ENCODE measurements around the gene PRKCA. TPM values are rescaled to one million over a fixed set of nuclear protein-coding genes. Genes with fewer than 3 reads are reported as not detected.

PRKCA gene
- total RNA-seq, 1 donor from 2014 or later, result 80.1 TPM

DNA sequence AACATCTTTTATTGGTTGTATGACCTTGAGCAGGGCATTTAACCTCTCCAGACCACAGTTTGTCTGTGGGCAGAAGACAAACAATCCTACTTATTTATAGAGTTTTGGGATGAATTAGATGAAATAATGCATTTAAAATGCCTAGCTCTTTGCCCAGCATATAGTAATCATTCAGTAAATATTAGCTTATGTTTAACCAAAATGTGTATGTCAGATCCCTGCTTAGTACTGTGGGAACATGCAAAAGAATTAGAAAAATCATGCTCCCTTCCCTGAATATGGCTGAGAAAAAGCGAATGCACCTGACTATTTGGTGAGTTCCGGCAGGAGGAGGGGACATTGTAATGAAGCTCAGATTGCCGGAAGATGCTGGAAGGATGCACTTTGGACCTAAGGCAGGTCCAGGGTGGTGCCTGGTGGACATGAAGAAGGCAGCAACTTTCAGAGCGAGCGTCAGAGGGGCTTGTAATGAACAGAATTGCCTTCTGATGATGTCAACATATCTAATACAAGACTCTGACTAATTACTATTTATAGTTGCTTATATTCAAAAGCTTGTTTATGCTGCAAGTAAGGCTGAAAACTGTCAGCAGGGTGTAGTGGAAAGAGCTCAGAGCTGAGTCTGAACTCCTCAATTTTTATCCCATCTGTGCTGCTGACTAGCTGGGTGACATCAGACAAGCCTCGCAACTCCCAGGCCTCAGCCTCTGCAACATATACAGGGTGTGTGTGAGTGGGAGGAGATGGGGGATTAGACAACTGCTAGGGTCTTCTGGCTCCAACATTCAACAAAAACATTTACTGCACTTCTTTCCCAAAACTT lies 221.2 kb downstream of the PRKCA start:
- Mint-ChIP-seq H3K4me3 (ENCODE audit: unreplicated experiment) (no peak overlapping the region), H3K4me1 (ENCODE audit: unreplicated experiment) (peaks cover 43% of the 10 kb centered on the region), H3K27ac (ENCODE audit: unreplicated experiment) (no peak overlapping the region), H3K27me3 (ENCODE audit: unreplicated experiment) (no peaks in the 10 kb centered on the region), H3K36me3 (ENCODE audit: unreplicated experiment) (no peaks in the 10 kb centered on the region), H3K9me3 (ENCODE audit: unreplicated experiment) (no peaks in the 10 kb centered on the region)
- DNase-seq (ENCODE audit: extremely low spot score, unreplicated experiment), result no peak
- TF ChIP-seq, protein P1, sequence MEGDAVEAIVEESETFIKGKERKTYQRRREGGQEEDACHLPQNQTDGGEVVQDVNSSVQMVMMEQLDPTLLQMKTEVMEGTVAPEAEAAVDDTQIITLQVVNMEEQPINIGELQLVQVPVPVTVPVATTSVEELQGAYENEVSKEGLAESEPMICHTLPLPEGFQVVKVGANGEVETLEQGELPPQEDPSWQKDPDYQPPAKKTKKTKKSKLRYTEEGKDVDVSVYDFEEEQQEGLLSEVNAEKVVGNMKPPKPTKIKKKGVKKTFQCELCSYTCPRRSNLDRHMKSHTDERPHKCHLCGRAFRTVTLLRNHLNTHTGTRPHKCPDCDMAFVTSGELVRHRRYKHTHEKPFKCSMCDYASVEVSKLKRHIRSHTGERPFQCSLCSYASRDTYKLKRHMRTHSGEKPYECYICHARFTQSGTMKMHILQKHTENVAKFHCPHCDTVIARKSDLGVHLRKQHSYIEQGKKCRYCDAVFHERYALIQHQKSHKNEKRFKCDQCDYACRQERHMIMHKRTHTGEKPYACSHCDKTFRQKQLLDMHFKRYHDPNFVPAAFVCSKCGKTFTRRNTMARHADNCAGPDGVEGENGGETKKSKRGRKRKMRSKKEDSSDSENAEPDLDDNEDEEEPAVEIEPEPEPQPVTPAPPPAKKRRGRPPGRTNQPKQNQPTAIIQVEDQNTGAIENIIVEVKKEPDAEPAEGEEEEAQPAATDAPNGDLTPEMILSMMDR (IDR thresholded peaks at IDR 0.05), result no peak

DNA sequence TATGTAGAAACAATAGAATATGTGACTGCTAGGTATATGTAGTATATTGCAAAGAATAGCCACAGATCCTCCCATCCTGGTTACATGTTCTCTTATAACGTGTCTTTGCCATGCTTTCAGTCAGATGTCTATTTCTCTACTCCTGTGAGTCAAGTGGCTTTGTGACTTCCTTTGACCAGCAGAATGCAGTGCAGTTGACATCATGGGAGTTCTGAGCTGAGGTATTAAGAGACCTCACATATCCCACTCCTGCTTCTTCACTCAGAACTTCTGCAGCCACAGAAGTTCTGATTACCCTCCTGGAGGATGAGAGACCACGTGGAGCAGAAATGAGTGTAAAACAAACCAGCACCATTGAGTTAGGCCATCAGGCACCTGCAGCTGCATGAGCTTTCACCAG lies 222.5 kb downstream of the PRKCA start:
- peak; percentile 17 for DNase-seq (ENCODE audit: extremely low spot score, unreplicated experiment)
- H3K27me3 Mint-ChIP-seq (ENCODE audit: unreplicated experiment), result no peaks in the 10 kb centered on the region
- TF ChIP-seq, protein P1 (IDR thresholded peaks at IDR 0.05), result no peak
- peaks cover 44% of the 10 kb centered on the region for H3K4me1 Mint-ChIP-seq (ENCODE audit: unreplicated experiment)
- no peak overlapping the region for H3K27ac Mint-ChIP-seq (ENCODE audit: unreplicated experiment)
- H3K36me3 Mint-ChIP-seq (ENCODE audit: unreplicated experiment), result no peaks in the 10 kb centered on the region
- H3K4me3 Mint-ChIP-seq (ENCODE audit: unreplicated experiment), result no peak overlapping the region
- H3K9me3 Mint-ChIP-seq (ENCODE audit: unreplicated experiment), result no peaks in the 10 kb centered on the region

DNA sequence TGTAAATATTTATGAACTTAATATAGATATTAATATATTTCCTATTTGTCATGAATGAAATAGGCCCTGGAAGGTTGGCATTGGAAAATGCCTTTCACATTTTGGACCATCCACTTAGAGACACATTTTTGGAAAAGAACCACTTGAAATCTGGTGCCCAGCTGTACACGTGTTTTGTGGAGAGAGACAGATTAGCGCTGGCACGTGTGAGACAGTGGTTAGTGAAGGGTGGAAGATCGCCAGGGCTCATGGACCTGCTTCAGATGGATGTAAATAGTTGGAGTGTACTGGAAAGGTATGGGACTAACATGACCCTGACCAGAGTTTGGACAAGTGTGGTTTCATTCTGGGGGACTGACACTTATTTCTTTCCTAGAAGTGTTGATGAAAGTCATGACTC lies 222.9 kb downstream of the PRKCA start:
- peaks cover 44% of the 10 kb centered on the region for H3K4me1 Mint-ChIP-seq (ENCODE audit: unreplicated experiment)
- no peak overlapping the region for H3K4me3 Mint-ChIP-seq (ENCODE audit: unreplicated experiment)
- no peaks in the 10 kb centered on the region for H3K9me3 Mint-ChIP-seq (ENCODE audit: unreplicated experiment)
- no peak overlapping the region for H3K27ac Mint-ChIP-seq (ENCODE audit: unreplicated experiment)
- TF ChIP-seq, protein P1 (IDR thresholded peaks at IDR 0.05), result no peak
- DNase-seq (ENCODE audit: extremely low spot score, unreplicated experiment), result peak; percentile 32
- H3K36me3 Mint-ChIP-seq (ENCODE audit: unreplicated experiment), result no peaks in the 10 kb centered on the region
- H3K27me3 Mint-ChIP-seq (ENCODE audit: unreplicated experiment), result no peaks in the 10 kb centered on the region

DNA sequence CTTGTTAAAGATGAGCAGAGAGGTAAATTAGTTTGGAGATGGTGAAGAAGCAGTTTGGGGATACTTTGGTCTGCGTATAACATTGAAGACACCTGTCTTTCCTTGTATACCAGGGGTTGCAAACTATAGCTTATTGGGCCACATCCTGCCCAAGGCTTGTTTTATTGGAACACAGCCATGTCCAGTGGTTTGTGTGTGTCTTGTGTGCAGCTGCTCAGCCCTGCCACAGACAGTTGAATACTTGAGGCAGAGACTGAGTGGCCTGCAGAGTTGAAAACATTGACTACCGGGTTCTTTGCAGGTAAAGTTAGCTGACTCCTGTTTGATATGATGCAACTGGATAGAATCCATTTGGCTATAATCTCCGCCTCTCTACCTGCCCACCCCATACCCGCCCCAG lies 224.4 kb downstream of the PRKCA start:
- Mint-ChIP-seq H3K4me3 (ENCODE audit: unreplicated experiment) (no peak overlapping the region), H3K36me3 (ENCODE audit: unreplicated experiment) (no peaks in the 10 kb centered on the region), H3K4me1 (ENCODE audit: unreplicated experiment) (peaks cover 41% of the 10 kb centered on the region), H3K27ac (ENCODE audit: unreplicated experiment) (no peak overlapping the region), H3K27me3 (ENCODE audit: unreplicated experiment) (no peaks in the 10 kb centered on the region), H3K9me3 (ENCODE audit: unreplicated experiment) (no peaks in the 10 kb centered on the region)
- DNase-seq (ENCODE audit: extremely low spot score, unreplicated experiment), result peak; percentile 40
- TF ChIP-seq, protein P1 (IDR thresholded peaks at IDR 0.05), result no peak

DNA sequence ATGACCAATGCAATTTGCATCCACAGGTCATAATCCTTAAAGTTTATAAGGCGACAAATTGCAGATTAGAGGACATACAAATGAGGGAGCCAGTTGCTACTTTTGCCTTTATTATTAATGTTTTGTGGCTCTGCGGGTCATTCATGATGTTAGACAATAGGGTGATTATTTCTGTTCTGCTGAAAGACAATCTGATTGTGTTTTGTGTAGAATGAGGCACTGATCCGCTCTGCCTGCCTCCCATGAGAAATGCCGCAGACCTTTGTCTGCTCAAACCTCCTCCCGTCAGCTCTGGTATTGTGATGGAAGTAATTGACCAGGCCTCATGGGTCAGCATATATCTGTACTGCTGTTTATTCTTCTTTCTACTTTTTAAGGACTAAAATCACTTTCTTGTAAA lies 224.9 kb downstream of the PRKCA start:
- no peak overlapping the region for H3K4me3 Mint-ChIP-seq (ENCODE audit: unreplicated experiment)
- TF ChIP-seq, protein P1 (IDR thresholded peaks at IDR 0.05), result no peak
- no peak overlapping the region for H3K27ac Mint-ChIP-seq (ENCODE audit: unreplicated experiment)

More for the DNA sequence above, 224.9 kb downstream of the PRKCA start:
- no peaks in the 10 kb centered on the region for H3K9me3 Mint-ChIP-seq (ENCODE audit: unreplicated experiment)
- peaks cover 40% of the 10 kb centered on the region for H3K4me1 Mint-ChIP-seq (ENCODE audit: unreplicated experiment)
- no peaks in the 10 kb centered on the region for H3K36me3 Mint-ChIP-seq (ENCODE audit: unreplicated experiment)
- H3K27me3 Mint-ChIP-seq (ENCODE audit: unreplicated experiment), result no peaks in the 10 kb centered on the region
- DNase-seq (ENCODE audit: extremely low spot score, unreplicated experiment), result peak; percentile 15

Data from osteocyte (in vitro differentiated cells).